ENCODE results near the gene HOXB4. TPM values are rescaled to one million over a fixed set of nuclear protein-coding genes. Genes with fewer than 3 reads are reported as not detected.

Gene HOXB4
- total RNA-seq, 2 donors from 2014 or later: 0.41 to 1.1 TPM

GRCh38 chr17:48549281-48549630, 28.9 kb downstream of the HOXB4 start:
- H3K4me3 ChIP-seq: no peak overlapping the region
- H3K27ac ChIP-seq: no peak overlapping the region
- DNase-seq (ENCODE audit: low spot score): no peak
- intact Hi-C loops (cut with DNase I): no loop called here
- WGBS: 73% methylated on average over 3 of the region's 3 CpGs
- no peaks in the 10 kb centered on the region for H3K9me3 ChIP-seq
- TF ChIP-seq POLR2AphosphoS5 (IDR thresholded peaks at IDR 0.05): no peak
- TF ChIP-seq, protein P1, sequence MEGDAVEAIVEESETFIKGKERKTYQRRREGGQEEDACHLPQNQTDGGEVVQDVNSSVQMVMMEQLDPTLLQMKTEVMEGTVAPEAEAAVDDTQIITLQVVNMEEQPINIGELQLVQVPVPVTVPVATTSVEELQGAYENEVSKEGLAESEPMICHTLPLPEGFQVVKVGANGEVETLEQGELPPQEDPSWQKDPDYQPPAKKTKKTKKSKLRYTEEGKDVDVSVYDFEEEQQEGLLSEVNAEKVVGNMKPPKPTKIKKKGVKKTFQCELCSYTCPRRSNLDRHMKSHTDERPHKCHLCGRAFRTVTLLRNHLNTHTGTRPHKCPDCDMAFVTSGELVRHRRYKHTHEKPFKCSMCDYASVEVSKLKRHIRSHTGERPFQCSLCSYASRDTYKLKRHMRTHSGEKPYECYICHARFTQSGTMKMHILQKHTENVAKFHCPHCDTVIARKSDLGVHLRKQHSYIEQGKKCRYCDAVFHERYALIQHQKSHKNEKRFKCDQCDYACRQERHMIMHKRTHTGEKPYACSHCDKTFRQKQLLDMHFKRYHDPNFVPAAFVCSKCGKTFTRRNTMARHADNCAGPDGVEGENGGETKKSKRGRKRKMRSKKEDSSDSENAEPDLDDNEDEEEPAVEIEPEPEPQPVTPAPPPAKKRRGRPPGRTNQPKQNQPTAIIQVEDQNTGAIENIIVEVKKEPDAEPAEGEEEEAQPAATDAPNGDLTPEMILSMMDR (IDR thresholded peaks at IDR 0.05): no peak
- TF ChIP-seq POLR2A (IDR thresholded peaks at IDR 0.05): no peak
- H3K4me1 ChIP-seq (replicated peaks): no peaks in the 10 kb centered on the region
- no peaks in the 10 kb centered on the region for H3K27me3 ChIP-seq (replicated peaks; ENCODE audit: insufficient read depth)
- no peaks in the 10 kb centered on the region for H3K36me3 ChIP-seq

GRCh38 chr17:48548523-48549280, 29.4 kb downstream of the HOXB4 start:
- Histone ChIP-seq H3K36me3 (no peaks in the 10 kb centered on the region), H3K9me3 (no peaks in the 10 kb centered on the region), H3K27ac (no peak overlapping the region), H3K4me3 (no peak overlapping the region), H3K27me3 (replicated peaks; ENCODE audit: insufficient read depth) (no peaks in the 10 kb centered on the region), H3K4me1 (replicated peaks) (no peaks in the 10 kb centered on the region)
- 84% methylated on average over 6 of the region's 6 CpGs for WGBS
- intact Hi-C loops (cut with DNase I): no loop called here
- no peak for TF ChIP-seq POLR2AphosphoS5 (IDR thresholded peaks at IDR 0.05)
- TF ChIP-seq, protein P1 (IDR thresholded peaks at IDR 0.05): no peak
- TF ChIP-seq POLR2A (IDR thresholded peaks at IDR 0.05): no peak
- no peak for DNase-seq (ENCODE audit: low spot score)

DNA sequence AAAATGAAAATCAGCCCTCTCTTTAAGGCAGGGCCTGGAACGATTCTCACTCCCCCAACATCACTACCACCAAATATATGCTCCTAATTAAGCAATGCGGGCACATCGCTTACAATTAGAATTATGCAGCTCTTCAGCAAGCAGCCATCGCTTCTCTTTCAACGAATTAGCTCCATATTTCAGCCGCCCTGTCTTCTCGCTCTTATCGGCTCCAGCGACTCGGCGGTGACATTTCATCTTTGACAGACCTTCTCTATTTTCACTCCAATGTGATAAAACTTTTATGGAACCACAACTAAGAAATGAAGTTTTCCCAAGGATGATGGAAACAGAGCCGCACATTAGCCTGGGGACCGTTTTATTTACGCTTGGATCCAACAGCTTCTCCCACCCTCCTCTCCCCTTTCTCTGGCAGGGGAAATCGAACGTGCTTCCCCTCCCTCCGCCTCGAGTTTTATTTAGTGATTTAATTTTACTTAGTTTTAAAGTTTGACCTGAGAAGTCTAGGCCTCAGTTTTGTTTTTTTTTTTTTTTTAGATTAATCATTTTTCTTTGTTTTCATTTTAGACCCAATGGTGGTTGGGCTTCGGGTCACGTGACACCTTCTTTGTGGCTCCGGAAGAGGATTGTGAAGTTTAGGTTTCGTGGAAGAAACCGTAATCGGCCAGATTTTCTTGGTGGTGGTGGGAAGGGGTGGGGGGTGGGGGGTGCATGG, 30.2 kb downstream of the HOXB4 start:
- H3K27me3 ChIP-seq (replicated peaks; ENCODE audit: insufficient read depth): no peaks in the 10 kb centered on the region

DNA sequence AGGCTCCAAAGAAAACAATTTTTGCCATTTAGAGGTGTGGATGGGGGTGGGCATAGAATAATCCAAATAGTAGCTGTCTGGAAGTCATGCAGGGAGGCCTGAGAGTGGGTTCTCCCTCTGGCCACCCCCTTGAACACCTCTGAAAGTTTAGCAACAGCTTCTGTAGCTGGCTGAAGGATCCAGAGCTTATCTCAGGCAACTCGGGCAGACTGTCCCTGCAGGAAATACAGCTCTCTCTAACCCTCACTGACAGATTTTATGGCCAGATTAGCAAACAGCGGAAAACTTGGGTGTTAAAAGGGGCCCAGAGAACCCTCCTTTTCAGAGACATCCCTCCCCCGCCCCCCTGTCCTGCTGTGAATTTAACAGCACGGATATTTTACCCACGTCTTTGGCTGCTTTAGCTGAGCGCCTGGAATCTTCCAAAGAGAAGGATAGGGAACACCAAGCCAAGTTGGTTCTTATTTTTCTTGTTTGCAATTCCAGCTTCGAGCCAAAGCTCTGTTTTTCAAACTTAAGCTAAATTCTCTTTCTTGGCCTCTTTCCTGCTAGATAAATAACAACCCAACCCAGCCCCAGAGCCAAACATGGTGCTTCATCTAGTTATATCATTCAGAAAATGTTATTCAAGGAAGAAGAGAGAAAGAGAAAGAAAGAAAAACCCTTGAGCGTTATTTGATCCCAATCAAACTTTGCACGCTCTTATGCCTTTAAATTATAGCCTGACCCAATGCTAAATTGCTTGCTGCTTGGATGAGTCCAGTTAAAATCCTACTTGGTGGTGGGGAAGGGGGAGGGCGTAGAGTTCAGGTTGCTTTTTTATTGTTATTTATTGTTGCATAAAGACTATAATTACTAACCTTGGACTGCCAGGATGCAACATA, 31.0 kb downstream of the HOXB4 start:
- no peaks in the 10 kb centered on the region for H3K9me3 ChIP-seq
- H3K27me3 ChIP-seq (replicated peaks; ENCODE audit: insufficient read depth): no peaks in the 10 kb centered on the region
- WGBS: 9% methylated on average over 10 of the region's 10 CpGs
- intact Hi-C loops (cut with DNase I): no loop called here
- peak overlapping the region in 1 of 2 donors; percentile 1 for H3K4me3 ChIP-seq
- H3K27ac ChIP-seq: peak overlapping the region; percentile 35 to 67
- TF ChIP-seq POLR2A (IDR thresholded peaks at IDR 0.05) (no peak), POLR2AphosphoS5 (IDR thresholded peaks at IDR 0.05) (peak; percentile 30)
- H3K4me1 ChIP-seq (replicated peaks): no peaks in the 10 kb centered on the region
- DNase-seq (ENCODE audit: low spot score): no peak
- H3K36me3 ChIP-seq: no peaks in the 10 kb centered on the region

More for the DNA sequence above, 30.2 kb downstream of the HOXB4 start:
- H3K27ac ChIP-seq: peak overlapping the region; percentile 35 to 67
- no peaks in the 10 kb centered on the region for H3K9me3 ChIP-seq
- WGBS: 63% methylated on average over 24 of the region's 24 CpGs
- H3K36me3 ChIP-seq: no peaks in the 10 kb centered on the region
- no peaks in the 10 kb centered on the region for H3K4me1 ChIP-seq (replicated peaks)
- no peak for DNase-seq (ENCODE audit: low spot score)
- no peak overlapping the region for H3K4me3 ChIP-seq
- no peak for TF ChIP-seq POLR2A (IDR thresholded peaks at IDR 0.05)
- TF ChIP-seq POLR2AphosphoS5 (IDR thresholded peaks at IDR 0.05): no peak
- TF ChIP-seq, protein P1 (IDR thresholded peaks at IDR 0.05): no peak
- intact Hi-C loops (cut with DNase I): no loop called here

All from prostate gland (tissue), 2 donors.